HG03064 (cell line): ENCODE results near the gene ZAR1.
"Not testable (repeated sequence)": the region's sequence is repeated elsewhere in the genome, so short reads cannot be mapped to it uniquely, and the experiment has no call there.

ENCODE experiments used
- ATAC-seq: cut with Tn5 transposase; IDR thresholded peaks from one replicate; pipeline ENCODE4 v1.9.1; 2021; ENCODE audit warnings: low read depth; ENCODE audit not compliant: unreplicated experiment

The ZAR1 gene

GRCh38 chr4:48490012-48490679 is at the start of gene ZAR1:
Gene ZAR1, plus strand, starts transcription at chr4:48490252. Its CDS starts 40 bp downstream, at chr4:48490292.
- no peak for ATAC-seq

GRCh38 chr4:48440914-48441313 is 49.1 kb upstream of the ZAR1 start:
- ATAC-seq: not testable (repeated sequence)

GRCh38 chr4:48445704-48446103 is 44.3 kb upstream of the ZAR1 start:
- ATAC-seq: no peak

GRCh38 chr4:48446642-48447041 is 43.4 kb upstream of the ZAR1 start:
- no peak for ATAC-seq

GRCh38 chr4:48449151-48449550 is 40.9 kb upstream of the ZAR1 start:
- no peak for ATAC-seq

GRCh38 chr4:48450740-48451139 is 39.3 kb upstream of the ZAR1 start:
- no peak for ATAC-seq

GRCh38 chr4:48451656-48452055 is 38.4 kb upstream of the ZAR1 start:
- ATAC-seq: not testable (repeated sequence)

GRCh38 chr4:48454591-48454990 is 35.5 kb upstream of the ZAR1 start:
- no peak for ATAC-seq

- ATAC-seq: no peak
These were observed 29.1 kb upstream of the ZAR1 start for GRCh38 chr4:48461000-48461399.

- ATAC-seq: no peak
These were observed 27.7 kb upstream of the ZAR1 start for GRCh38 chr4:48462363-48462762.

- no peak for ATAC-seq
These were observed 22.6 kb upstream of the ZAR1 start for GRCh38 chr4:48467442-48467841.

- no peak for ATAC-seq
These were observed 22.2 kb upstream of the ZAR1 start for GRCh38 chr4:48467891-48468290.

- no peak for ATAC-seq
These were observed 19.9 kb upstream of the ZAR1 start for GRCh38 chr4:48470137-48470536.

- no peak for ATAC-seq
These were observed 19.5 kb upstream of the ZAR1 start for GRCh38 chr4:48470570-48470969.

GRCh38 chr4:48472794-48473193 is 17.3 kb upstream of the ZAR1 start:
- ATAC-seq: no peak

- no peak for ATAC-seq
These were observed 14.3 kb upstream of the ZAR1 start for GRCh38 chr4:48475770-48476169.

- ATAC-seq: no peak
These were observed 11.8 kb upstream of the ZAR1 start for GRCh38 chr4:48478273-48478672.

GRCh38 chr4:48481581-48481980 is 8.5 kb upstream of the ZAR1 start:
- ATAC-seq: no peak

- ATAC-seq: no peak
These were observed 6.9 kb upstream of the ZAR1 start, which contains the start of gene SLC10A4 for GRCh38 chr4:48483006-48483776. Gene SLC10A4, plus strand, starts transcription at chr4:48483343. Its CDS starts 219 bp downstream, at chr4:48483562.

- no peak for ATAC-seq
These were observed 6.1 kb upstream of the ZAR1 start for GRCh38 chr4:48483777-48484493.

GRCh38 chr4:48484494-48485168 is 5.4 kb upstream of the ZAR1 start:
- ATAC-seq: no peak
